ENCODE measurements around the gene SSTR3. TPM values are rescaled to one million over a fixed set of nuclear protein-coding genes. Genes with fewer than 3 reads are reported as not detected.

SSTR3 gene
- total and polyA plus RNA-seq, 2 of the 13 experiments (the other 11 are each of a cell fraction or from before 2014, with no cell fraction given): 0.08 to 0.64 TPM

GRCh38 chr22:37199760-37200108 lies 12.5 kb downstream of the SSTR3 start (continued):
- TF ChIP-seq KIAA2018 (CRISPR knock-in tag; IDR thresholded peaks at IDR 0.05; ENCODE audit: borderline replicate concordance) (no peak), ZSCAN21 (CRISPR knock-in tag; IDR thresholded peaks at IDR 0.05; ENCODE audit: borderline replicate concordance) (0 out of 2 replicates have a peak, but pooled peaks have one; percentile 18), ETV5 (CRISPR knock-in tag; IDR thresholded peaks at IDR 0.05; ENCODE audit: borderline replicate concordance) (no peak), FOXP1 (IDR thresholded peaks at IDR 0.05) (no peak), FOXP1 (CRISPR knock-in tag; IDR thresholded peaks at IDR 0.05) (no peak; the same call in 1 of the 2 replicates), MTA3 (CRISPR knock-in tag; IDR thresholded peaks at IDR 0.05) (no peak), NCOA1 (CRISPR knock-in tag; IDR thresholded peaks at IDR 0.05) (no peak), ZNF335 (CRISPR knock-in tag; IDR thresholded peaks at IDR 0.05) (no peak), KDM5A (IDR thresholded peaks at IDR 0.05; ENCODE audit: borderline replicate concordance, low read length) (no peak), ZKSCAN8 (CRISPR knock-in tag; IDR thresholded peaks at IDR 0.05; ENCODE audit: borderline replicate concordance) (peak; percentile 62; the same call in 1 of the 2 replicates), NR1H2 (CRISPR knock-in tag; IDR thresholded peaks at IDR 0.05; ENCODE audit: borderline replicate concordance, low read depth) (no peak), THAP9 (CRISPR knock-in tag; IDR thresholded peaks at IDR 0.05; ENCODE audit: borderline replicate concordance) (no peak), NFKBIZ (CRISPR knock-in tag; IDR thresholded peaks at IDR 0.05) (no peak), IRF2 (CRISPR knock-in tag; IDR thresholded peaks at IDR 0.05) (no peak), ZNF616 (CRISPR knock-in tag; IDR thresholded peaks at IDR 0.05; ENCODE audit: low read depth) (no peak; the same call in 1 of the 2 replicates), HMGXB3 (CRISPR knock-in tag; IDR thresholded peaks at IDR 0.05; ENCODE audit: borderline replicate concordance) (no peak)
